Erythroblast (primary cell): ENCODE data around the gene STK4.
A peak's percentile ranks its signal among the peaks of the same experiment; 100 is the strongest.

Experiments
- DNase-seq, 2 experiments: peaks; one replicate each; lab custom pipeline; 2025; lab: John Stamatoyannopoulos, UW
- GATA1 ChIP-seq: IDR thresholded peaks from 2 replicates; pipeline ENCODE4 v1.6.1; 2011; ENCODE audit warnings: low read depth, mild to moderate bottlenecking, control low read depth, low read length, moderate library complexity
- POLR2A ChIP-seq: IDR thresholded peaks from 2 replicates; pipeline ENCODE4 v1.6.1; 2011; ENCODE audit warnings: mild to moderate bottlenecking, low read length

Gene STK4

GRCh38 chr20:44942264-44942973 is 23.9 kb upstream of the STK4 start:
- DNase-seq, result no peak
- TF ChIP-seq GATA1, result no peak

GRCh38 chr20:44943828-44944227 is 22.5 kb upstream of the STK4 start:
- TF ChIP-seq GATA1 (no peak), POLR2A (no peak)
- DNase-seq, result no peak

GRCh38 chr20:44945261-44945660 is 21.1 kb upstream of the STK4 start:
- TF ChIP-seq GATA1 (no peak), POLR2A (no peak)
- DNase-seq, result no peak

- no peak for TF ChIP-seq POLR2A
- TF ChIP-seq GATA1, result no peak
- DNase-seq, result no peak
Measured at GRCh38 chr20:44946271-44946852, 19.9 kb upstream of the STK4 start.

GRCh38 chr20:44948107-44948506 is 18.2 kb upstream of the STK4 start:
- TF ChIP-seq GATA1 (no peak), POLR2A (no peak)
- no peak for DNase-seq

- TF ChIP-seq POLR2A (no peak), GATA1 (no peak)
- no peak for DNase-seq
Measured at GRCh38 chr20:44948513-44948912, 17.8 kb upstream of the STK4 start.

- DNase-seq, result no peak
- no peak for TF ChIP-seq GATA1
- TF ChIP-seq POLR2A, result no peak
Measured at GRCh38 chr20:44950368-44950767, 15.9 kb upstream of the STK4 start.

- TF ChIP-seq GATA1 (no peak), POLR2A (no peak)
- no peak for DNase-seq
Measured at GRCh38 chr20:44952731-44953130, 13.6 kb upstream of the STK4 start.

GRCh38 chr20:44954211-44954610 is 12.1 kb upstream of the STK4 start:
- TF ChIP-seq GATA1 (no peak), POLR2A (no peak)
- DNase-seq, result no peak

- no peak for DNase-seq
- TF ChIP-seq POLR2A (no peak), GATA1 (no peak)
Measured at GRCh38 chr20:44955270-44955669, 11.0 kb upstream of the STK4 start.

GRCh38 chr20:44956410-44956809 is 9.9 kb upstream of the STK4 start:
- no peak for DNase-seq
- TF ChIP-seq GATA1 (no peak), POLR2A (no peak)

GRCh38 chr20:44958276-44958675 is 8.0 kb upstream of the STK4 start:
- DNase-seq, result no peak
- TF ChIP-seq POLR2A, result no peak
- no peak for TF ChIP-seq GATA1

GRCh38 chr20:44959082-44959637 is 7.2 kb upstream of the STK4 start:
- TF ChIP-seq GATA1 (no peak), POLR2A (no peak)
- no peak for DNase-seq

GRCh38 chr20:44959638-44960102 is 6.6 kb upstream of the STK4 start:
- TF ChIP-seq GATA1 (no peak), POLR2A (no peak)
- peak; percentile 71 to 72 for DNase-seq
